Adipose tissue (tissue), 3 donors: ENCODE results near the gene MRNIP. TPM values are rescaled to one million over a fixed set of nuclear protein-coding genes. Genes with fewer than 3 reads are reported as not detected.

ENCODE experiments used
- H3K27ac ChIP-seq: one replicate; pipeline ENCODE4 v1.5.1; 2013; ENCODE audit warnings: low read depth, low read length
- WGBS, 3 donors: extraction: QIAGEN DNeasy Blood & Tissue Kit; methylation state at CpG; one replicate each; pipeline ENCODE4 v1.1.7; 2013; 5-methylcytosine and 5-hydroxymethylcytosine counted together
- polyA plus RNA-seq, 3 donors: library from polyadenylated mRNA; stranded (reverse); fragments of 200-250 nt; gene quantifications; one replicate each; pipeline ENCODE4 v1.2.3, GENCODE V29; 2013
- donor health status: healthy with polysubstance abuse.
- donor health status: Bipolar disorder and iron deficiency.
- donor health status: healthy.

The MRNIP gene
- polyA plus RNA-seq, 3 donors = 20.4 to 22.4 (median 21.7) TPM

GRCh38 chr5:179892255-179892654 lies 33.6 kb upstream of the MRNIP start:
- no peak overlapping the region for H3K27ac ChIP-seq
- 76 to 83% (median 81%) methylated on average over 5 of the region's 5 CpGs for WGBS, 3 donors

DNA sequence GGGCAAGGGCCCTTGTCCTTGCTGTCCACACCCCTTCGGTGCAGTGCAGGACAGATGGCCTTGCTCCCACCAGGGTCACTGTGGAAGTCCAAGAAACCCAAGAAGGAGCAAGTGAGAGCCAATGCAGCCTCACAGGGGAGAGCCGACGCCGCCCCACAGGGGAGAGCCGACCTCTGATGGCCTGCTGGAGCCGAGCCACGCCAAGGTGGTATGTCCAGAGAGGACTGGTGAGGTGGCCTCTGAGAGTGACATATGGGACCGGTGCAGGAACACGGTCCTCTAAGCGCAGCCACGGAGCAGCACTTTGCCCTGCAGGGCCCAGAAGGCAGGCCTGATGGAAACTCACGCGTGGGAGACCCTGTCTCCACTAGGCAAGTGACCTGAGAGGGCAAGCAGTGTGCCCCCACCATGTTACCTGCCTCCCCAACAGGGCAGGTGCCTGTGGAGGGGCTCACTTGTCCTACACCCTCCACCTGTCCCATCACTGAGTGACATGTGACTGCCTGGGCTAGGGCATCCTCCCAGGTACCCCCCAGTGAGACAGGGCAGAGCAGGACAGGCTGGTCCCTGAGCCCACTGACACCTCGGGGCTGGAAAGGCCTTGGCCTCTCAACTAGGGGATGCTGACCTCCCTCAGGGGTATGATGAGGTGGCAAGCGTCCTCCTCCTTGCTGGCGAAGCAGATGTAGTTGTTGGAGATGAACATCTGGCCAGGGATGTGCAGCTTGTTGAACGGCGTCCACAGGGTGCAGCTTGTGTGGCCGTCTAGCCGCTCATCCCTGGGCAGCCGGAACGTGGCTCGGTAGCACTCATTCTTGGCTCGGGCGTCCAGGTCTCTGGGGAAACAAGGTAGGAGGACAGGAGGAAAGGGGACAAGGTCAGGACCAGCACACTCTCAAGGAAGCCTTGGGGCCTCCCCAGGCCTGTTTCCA lies 32.4 kb upstream of the MRNIP start:
- WGBS, 3 donors = 92 to 96% (median 93%) methylated on average over 25 of the region's 25 CpGs
- no peak overlapping the region for H3K27ac ChIP-seq

DNA sequence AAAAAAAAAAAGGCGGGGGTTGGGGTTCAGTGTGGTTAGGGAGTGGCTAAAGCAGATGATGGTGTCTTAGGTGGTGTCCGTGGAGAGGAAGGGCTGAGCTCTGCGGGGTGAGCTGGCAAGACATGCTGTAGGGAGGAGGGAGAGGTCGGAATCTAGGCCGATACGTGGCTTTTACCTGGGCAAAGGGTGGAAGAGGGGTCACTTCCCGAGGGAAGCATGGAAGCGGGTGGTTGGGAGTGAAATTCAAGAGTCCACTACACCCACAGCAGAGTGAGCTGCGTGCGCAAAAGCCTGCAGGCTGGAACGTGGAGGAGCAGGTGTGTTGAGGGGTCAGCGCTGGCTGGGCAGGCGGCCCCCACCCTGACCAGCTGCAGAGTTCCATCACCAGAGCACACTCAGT lies 31.3 kb upstream of the MRNIP start:
- H3K27ac ChIP-seq = no peak overlapping the region
- 93 to 97% (median 95%) methylated on average over 12 to 13 of the region's 13 CpGs for WGBS, 3 donors

DNA sequence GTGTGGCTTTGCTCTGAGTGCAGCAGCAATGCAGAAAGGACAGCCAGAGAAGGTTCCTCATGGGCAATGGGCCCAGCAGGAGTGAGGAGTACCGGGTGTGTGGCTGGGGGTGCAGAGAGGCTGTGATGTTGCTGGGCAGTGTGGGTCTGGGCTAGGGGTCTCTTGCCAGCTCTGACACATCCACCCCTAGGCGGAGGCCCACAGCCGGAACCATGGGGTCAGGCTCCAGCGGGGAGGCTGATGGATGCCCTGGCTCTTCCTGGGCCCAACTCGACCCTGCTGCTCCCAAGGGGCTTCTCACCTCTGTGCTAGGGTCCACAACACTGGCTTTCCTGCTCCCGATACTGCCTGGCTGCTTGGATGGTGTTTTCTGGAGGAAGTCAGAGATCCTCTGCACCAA lies 29.2 kb upstream of the MRNIP start:
- H3K27ac ChIP-seq = no peak overlapping the region
- 80 to 92% (median 91%) methylated on average over 6 of the region's 6 CpGs for WGBS, 3 donors

- no peak overlapping the region for H3K27ac ChIP-seq
- 83 to 95% (median 94%) methylated on average over 11 of the region's 11 CpGs for WGBS, 3 donors
Measured at GRCh38 chr5:179887095-179887494, 28.5 kb upstream of the MRNIP start.

DNA sequence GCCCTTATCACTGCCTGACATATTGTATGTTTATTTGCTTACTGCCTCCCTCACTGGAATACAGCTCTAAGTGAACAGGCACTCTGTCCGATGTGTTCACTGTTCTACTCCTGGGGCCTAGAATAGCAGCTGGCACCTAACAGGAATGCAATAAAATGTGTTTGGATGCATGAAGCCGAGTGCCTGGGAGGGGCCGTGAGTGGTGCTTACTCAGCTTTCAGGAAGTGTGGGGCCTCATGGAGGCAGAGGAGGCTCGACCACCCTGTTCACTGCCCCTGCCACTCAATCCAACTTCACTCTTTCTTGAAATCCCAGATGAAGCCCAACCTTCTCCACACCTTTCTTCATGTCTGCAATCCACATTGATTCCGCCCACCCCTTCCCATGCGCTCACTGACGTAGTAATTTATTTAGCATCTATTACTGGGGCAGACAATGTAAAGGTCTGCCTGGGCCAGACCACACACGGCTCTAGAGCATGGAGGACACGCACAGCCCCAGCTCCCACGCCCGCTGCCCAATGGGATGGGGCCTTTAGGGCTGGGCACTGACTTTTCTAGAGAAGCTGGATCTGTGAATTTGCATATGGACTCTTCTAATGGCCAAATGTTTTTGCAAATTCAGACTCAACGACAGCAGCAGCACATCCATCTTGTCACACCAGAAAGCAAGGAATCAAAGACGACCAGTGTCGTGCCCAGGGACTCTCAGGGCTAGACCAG lies 27.7 kb upstream of the MRNIP start:
- 86 to 92% (median 88%) methylated on average over 14 of the region's 14 CpGs for WGBS, 3 donors
- no peak overlapping the region for H3K27ac ChIP-seq

DNA sequence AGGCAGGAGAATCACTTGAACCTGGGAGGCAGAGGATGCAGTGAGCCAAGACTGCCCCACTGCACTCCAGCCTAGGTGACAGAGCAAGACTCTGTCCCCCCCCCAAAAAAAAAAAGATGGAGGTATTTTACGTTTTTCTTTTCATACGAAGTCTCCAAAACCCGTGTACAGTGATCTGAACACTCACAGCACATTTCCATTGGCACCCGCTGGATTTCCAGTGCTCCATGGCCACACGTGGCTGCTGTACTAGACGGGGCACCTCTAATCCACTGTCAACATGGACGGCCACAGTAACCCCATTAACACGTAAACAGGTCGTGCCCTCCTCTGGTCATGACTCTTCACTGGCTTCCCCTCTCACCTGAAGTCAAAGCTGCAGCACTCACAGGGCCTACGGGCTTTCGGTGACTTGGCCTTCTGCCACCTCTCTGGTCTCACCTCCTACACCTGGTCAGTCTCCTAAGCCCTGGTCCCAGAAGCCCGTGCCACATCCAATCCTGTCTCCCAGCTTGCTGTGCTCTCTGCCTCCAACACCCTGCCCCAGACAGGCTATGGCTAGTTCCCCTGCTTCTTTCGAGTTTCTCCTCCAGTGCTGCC lies 27.0 kb upstream of the MRNIP start:
- 87 to 99% (median 96%) methylated on average over 13 of the region's 13 CpGs for WGBS, 3 donors
- no peak overlapping the region for H3K27ac ChIP-seq

- WGBS, 3 donors = 96 to 99% (median 97%) methylated on average over 3 of the region's 3 CpGs
Measured at GRCh38 chr5:179883163-179883562, 24.5 kb upstream of the MRNIP start.

DNA sequence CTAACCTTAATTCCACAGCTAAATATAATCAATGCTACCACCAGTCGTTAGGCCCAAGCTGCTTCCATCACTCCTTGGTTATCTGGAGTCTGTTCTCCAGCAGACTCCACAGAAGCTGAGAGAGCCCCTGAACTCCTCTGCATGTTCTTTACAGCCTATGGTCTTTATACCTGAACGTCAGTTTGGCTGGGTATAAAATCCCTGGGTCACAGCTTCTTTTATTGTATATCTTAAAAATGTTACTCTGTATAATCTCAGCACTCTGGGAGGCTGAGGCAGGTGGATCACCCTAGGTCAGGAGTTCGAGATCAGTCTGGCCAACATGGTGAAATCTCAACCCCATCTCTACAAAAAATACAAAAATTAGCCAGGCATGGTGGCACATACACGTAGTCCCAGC lies 23.7 kb upstream of the MRNIP start:
- H3K27ac ChIP-seq = no peak overlapping the region
- 88 to 97% (median 92%) methylated on average over 4 of the region's 4 CpGs for WGBS, 3 donors

More at GRCh38 chr5:179883163-179883562, 24.5 kb upstream of the MRNIP start:
- H3K27ac ChIP-seq = no peak overlapping the region

DNA sequence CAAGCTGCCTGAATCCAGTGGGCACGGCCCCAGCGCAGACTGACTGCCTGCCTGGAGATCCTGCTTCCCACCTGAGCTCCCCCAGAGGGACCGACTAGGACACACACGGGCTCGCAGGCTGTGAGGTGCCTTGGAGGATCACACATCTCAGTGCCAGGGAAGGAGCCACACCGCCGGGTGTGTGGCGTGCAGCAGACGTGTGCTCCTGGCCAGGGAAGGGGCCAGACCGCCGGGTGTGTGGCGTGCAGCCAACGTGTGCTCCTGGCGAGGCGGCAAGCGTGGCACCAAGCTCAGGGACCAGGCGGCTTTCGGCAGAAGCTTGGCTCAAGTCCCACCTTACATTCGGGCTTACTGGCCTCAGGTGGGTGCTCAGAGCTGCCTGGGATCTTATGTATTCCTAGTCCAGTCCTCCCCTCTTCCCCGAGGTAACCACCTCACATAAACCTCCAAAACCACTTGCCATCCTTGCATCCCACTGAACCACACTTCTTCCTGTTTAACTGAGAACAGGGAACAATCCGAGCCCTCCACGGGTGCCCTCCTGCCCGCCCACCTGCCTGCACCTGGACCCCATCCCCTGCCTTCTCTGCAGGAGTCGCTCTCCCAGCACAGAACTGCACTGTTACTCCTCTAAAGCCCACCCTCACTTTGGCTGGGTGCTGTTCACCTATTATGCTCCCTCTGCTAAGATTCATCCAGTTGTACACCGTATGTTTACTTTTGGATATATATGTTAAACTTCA lies 22.4 kb upstream of the MRNIP start:
- WGBS, 3 donors = 90 to 91% (median 90%) methylated on average over 17 to 25 of the region's 25 CpGs
- no peak overlapping the region for H3K27ac ChIP-seq

- WGBS, 3 donors = 82 to 87% (median 87%) methylated on average over 11 to 12 of the region's 12 CpGs
- H3K27ac ChIP-seq = no peak overlapping the region
Measured at GRCh38 chr5:179880066-179880650, 21.5 kb upstream of the MRNIP start.

- WGBS, 3 donors = 90 to 96% (median 94%) methylated on average over 13 of the region's 13 CpGs
Measured at GRCh38 chr5:179879690-179880010, 21.0 kb upstream of the MRNIP start.

GRCh38 chr5:179879003-179879689 lies 20.5 kb upstream of the MRNIP start:
- 90 to 94% (median 93%) methylated on average over 30 to 31 of the region's 31 CpGs for WGBS, 3 donors

More at GRCh38 chr5:179879690-179880010, 21.0 kb upstream of the MRNIP start:
- no peak overlapping the region for H3K27ac ChIP-seq

DNA sequence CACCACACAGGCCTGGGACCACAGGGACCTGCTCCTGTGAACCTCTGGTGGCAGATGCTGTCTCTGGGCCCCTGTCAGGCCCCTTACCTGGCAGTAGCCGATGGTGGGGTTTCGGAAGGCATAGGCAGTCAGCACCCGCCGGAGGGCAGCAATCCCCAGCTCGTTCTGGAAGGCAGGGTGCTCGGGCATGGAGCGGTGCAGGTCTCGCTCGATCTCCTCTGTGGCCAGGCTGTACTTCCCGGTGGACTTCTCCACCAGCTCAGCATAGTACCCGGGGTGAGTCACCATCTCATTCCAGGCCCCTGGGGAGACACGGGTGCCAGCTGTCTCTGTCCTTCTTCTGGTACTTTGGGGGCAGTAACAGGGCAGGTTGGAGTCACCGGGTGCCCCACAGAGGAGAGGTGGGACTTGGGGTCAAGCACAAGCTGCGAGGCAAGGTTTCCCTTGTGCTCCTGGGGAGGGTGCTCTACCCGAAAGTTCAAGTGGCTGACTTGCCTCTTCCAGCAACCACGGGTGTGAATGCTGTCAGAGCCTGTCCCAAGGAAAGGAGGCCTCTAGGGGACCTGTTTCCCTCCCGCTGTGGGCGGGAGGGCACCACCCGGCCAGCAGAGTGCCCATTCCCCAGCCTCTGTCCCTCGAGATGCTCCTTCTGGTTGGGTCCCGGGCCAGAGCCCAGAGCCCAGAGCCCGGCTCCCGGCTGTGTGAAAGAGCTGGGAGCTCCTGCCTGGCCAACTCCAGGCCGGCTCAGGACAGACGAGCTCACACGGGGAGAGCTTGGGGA lies 19.8 kb upstream of the MRNIP start:
- 87 to 90% (median 88%) methylated on average over 26 of the region's 26 CpGs for WGBS, 3 donors
- no peak overlapping the region for H3K27ac ChIP-seq

More at GRCh38 chr5:179879003-179879689, 20.5 kb upstream of the MRNIP start:
- H3K27ac ChIP-seq = no peak overlapping the region

- 84 to 95% (median 85%) methylated on average over 3 of the region's 3 CpGs for whole genome bisulfite sequencing, 3 donors
Measured at GRCh38 chr5:179876610-179876952, 18.0 kb upstream of the MRNIP start.

GRCh38 chr5:179875741-179876609 lies 17.4 kb upstream of the MRNIP start:
- H3K27ac ChIP-seq = no peak overlapping the region
- 87 to 91% (median 89%) methylated on average over 16 of the region's 16 CpGs for WGBS, 3 donors

More at GRCh38 chr5:179876610-179876952, 18.0 kb upstream of the MRNIP start:
- H3K27ac ChIP-seq = no peak overlapping the region
